Measurements from ENCODE around the gene ATP10D. TPM values are rescaled to one million over a fixed set of nuclear protein-coding genes. Genes with fewer than 3 reads are reported as not detected.
"Not testable (repeated sequence)": the region's sequence is repeated elsewhere in the genome, so short reads cannot be mapped to it uniquely, and the experiment has no call there.

Gene ATP10D
- total RNA-seq, 1 experiment from 2014 or later: 0.84 TPM

GRCh38 chr4:47538825-47539154, 53.7 kb downstream of the ATP10D start:
- H3K27me3 ChIP-seq (ENCODE audit: low read length): no peaks in the 10 kb centered on the region
- H3F3A ChIP-seq (ENCODE audit: low read length, unreplicated experiment): no peaks in the 10 kb centered on the region
- DNase-seq (no peak), ATAC-seq (no peak)
- H3K4me2 ChIP-seq (ENCODE audit: low read length): no peak overlapping the region
- intact Hi-C loops (cut with micrococcal nuclease): no loop called here
- H3K79me2 ChIP-seq (ENCODE audit: low read length): no peaks in the 10 kb centered on the region
- ChIA-PET CTCF (no interaction called here), POLR2A (ENCODE audit: unreplicated experiment) (no interaction called here)
- no peak overlapping the region for H3K9ac ChIP-seq (ENCODE audit: low read length)
- H3K4me3 ChIP-seq (ENCODE audit: low read length): no peak overlapping the region
- H3K9me3 ChIP-seq (ENCODE audit: low read length): no peaks in the 10 kb centered on the region
- BruUV-seq (replicated peaks): no TSS peak
- H3K36me3 ChIP-seq (ENCODE audit: low read depth, low read length): no peaks in the 10 kb centered on the region
- no peak overlapping the region for H2AFZ ChIP-seq (ENCODE audit: low read length)
- TF ChIP-seq CTCF (conservative IDR thresholded peaks at IDR 0.05; ENCODE audit: low read depth, low read length) (no peak), EZH2 (IDR thresholded peaks at IDR 0.05; ENCODE audit: low read length, unreplicated experiment) (no peak), EZH2phosphoT487 (IDR thresholded peaks at IDR 0.05; ENCODE audit: borderline replicate concordance, low read length) (no peak)
- no peaks in the 10 kb centered on the region for H4K20me1 ChIP-seq (ENCODE audit: low read length)
- no peak overlapping the region for H3K27ac ChIP-seq (ENCODE audit: low read length)
- H3K4me1 ChIP-seq (ENCODE audit: insufficient read depth, low read length): no peaks in the 10 kb centered on the region
- H3K9me2 ChIP-seq (replicated peaks; ENCODE audit: low read length): no peaks in the 10 kb centered on the region

DNA sequence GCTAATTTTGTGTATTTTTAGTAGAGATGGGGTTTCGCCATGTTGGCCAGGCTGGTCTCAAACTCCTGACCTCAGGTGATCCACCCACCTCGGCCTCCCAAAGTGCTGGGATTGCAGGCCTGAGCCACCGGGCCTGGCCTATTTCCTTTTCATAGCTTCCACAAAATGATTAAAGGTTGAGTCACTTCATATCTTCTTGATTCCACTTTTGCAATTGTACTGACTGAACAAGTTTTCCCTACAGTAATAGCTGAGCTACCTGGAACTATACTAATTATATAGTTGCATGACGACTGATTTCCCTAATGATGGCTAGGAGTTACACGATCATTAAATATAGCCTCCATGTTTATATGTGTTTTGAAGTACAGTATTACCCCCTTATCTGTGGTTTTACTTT, 57.6 kb downstream of the ATP10D start:
- H3K36me3 ChIP-seq (ENCODE audit: low read depth, low read length); POLR2A ChIA-PET (ENCODE audit: unreplicated experiment): not testable (repeated sequence)

DNA sequence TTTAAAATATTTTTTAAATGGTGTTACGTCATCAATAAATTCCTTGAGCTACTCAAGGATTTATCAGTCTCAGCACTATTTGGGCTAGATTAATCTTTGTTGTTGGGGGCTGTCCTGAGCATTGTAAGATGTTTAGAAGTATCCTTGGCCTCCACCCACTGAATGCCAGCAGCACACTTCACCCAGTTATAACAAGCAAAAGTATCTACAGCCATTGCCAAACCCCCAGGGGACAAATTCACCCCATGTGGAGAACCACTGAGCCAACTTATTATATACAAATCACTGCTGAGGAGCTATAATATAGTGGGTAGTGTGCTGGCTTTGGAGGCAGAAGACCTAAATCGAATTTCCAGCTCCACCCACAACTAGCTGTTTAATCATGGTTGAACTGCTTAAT, 58.3 kb downstream of the ATP10D start:
- Histone ChIP-seq H3F3A (ENCODE audit: low read length, unreplicated experiment) (no peaks in the 10 kb centered on the region), H3K9ac (ENCODE audit: low read length) (no peak overlapping the region), H3K79me2 (ENCODE audit: low read length) (no peaks in the 10 kb centered on the region), H3K27me3 (ENCODE audit: low read length) (no peaks in the 10 kb centered on the region), H3K9me2 (replicated peaks; ENCODE audit: low read length) (no peaks in the 10 kb centered on the region), H3K4me3 (ENCODE audit: low read length) (no peak overlapping the region), H3K36me3 (ENCODE audit: low read depth, low read length) (no peaks in the 10 kb centered on the region), H3K9me3 (ENCODE audit: low read length) (no peaks in the 10 kb centered on the region), H3K4me2 (ENCODE audit: low read length) (no peak overlapping the region), H3K4me1 (ENCODE audit: insufficient read depth, low read length) (no peaks in the 10 kb centered on the region), H2AFZ (ENCODE audit: low read length) (no peak overlapping the region), H4K20me1 (ENCODE audit: low read length) (no peaks in the 10 kb centered on the region), H3K27ac (ENCODE audit: low read length) (no peak overlapping the region)
- intact Hi-C loops (cut with micrococcal nuclease): no loop called here
- DNase-seq (no peak), ATAC-seq (no peak)
- POLR2A ChIA-PET (ENCODE audit: unreplicated experiment): no interaction called here
- CTCF ChIA-PET: no interaction called here
- no TSS peak for BruUV-seq (replicated peaks)
- no peak for TF ChIP-seq EZH2phosphoT487 (IDR thresholded peaks at IDR 0.05; ENCODE audit: borderline replicate concordance, low read length)
- no peak for TF ChIP-seq EZH2 (IDR thresholded peaks at IDR 0.05; ENCODE audit: low read length, unreplicated experiment)
- TF ChIP-seq CTCF (conservative IDR thresholded peaks at IDR 0.05; ENCODE audit: low read depth, low read length): no peak

More for the DNA sequence above, 57.6 kb downstream of the ATP10D start:
- H3K9me3 ChIP-seq (ENCODE audit: low read length); H3K4me3 ChIP-seq (ENCODE audit: low read length); H3K4me1 ChIP-seq (ENCODE audit: insufficient read depth, low read length); H3K9ac ChIP-seq (ENCODE audit: low read length); H2AFZ ChIP-seq (ENCODE audit: low read length); intact Hi-C loops (cut with micrococcal nuclease); BruUV-seq (replicated peaks); H3K9me2 ChIP-seq (replicated peaks; ENCODE audit: low read length); H3K4me2 ChIP-seq (ENCODE audit: low read length); H3K79me2 ChIP-seq (ENCODE audit: low read length); H4K20me1 ChIP-seq (ENCODE audit: low read length); H3K27me3 ChIP-seq (ENCODE audit: low read length); H3K27ac ChIP-seq (ENCODE audit: low read length); CTCF ChIA-PET; H3F3A ChIP-seq (ENCODE audit: low read length, unreplicated experiment): not testable (repeated sequence)
- DNase-seq (peak; percentile 63), ATAC-seq (peak; percentile 54; the same call in 1 of the 2 replicates)

GRCh38 chr4:47550357-47550756, 65.3 kb downstream of the ATP10D start:
- DNase-seq; H3K9me3 ChIP-seq (ENCODE audit: low read length); H3K79me2 ChIP-seq (ENCODE audit: low read length); POLR2A ChIA-PET (ENCODE audit: unreplicated experiment); BruUV-seq (replicated peaks); H3F3A ChIP-seq (ENCODE audit: low read length, unreplicated experiment); H3K9me2 ChIP-seq (replicated peaks; ENCODE audit: low read length); intact Hi-C loops (cut with micrococcal nuclease); CTCF ChIA-PET; H4K20me1 ChIP-seq (ENCODE audit: low read length); H3K4me1 ChIP-seq (ENCODE audit: insufficient read depth, low read length); H2AFZ ChIP-seq (ENCODE audit: low read length); H3K4me2 ChIP-seq (ENCODE audit: low read length); H3K9ac ChIP-seq (ENCODE audit: low read length); ATAC-seq; H3K27me3 ChIP-seq (ENCODE audit: low read length); H3K27ac ChIP-seq (ENCODE audit: low read length); H3K36me3 ChIP-seq (ENCODE audit: low read depth, low read length); H3K4me3 ChIP-seq (ENCODE audit: low read length): not testable (repeated sequence)
